Urinary bladder (tissue), 4 donors: Measurements from ENCODE around the gene DDX39A. TPM values are rescaled to one million over a fixed set of nuclear protein-coding genes. Genes with fewer than 3 reads are reported as not detected.

Experiments
- DNase-seq: peaks from one replicate; pipeline ENCODE4 v3.0.0-alpha.2; 2015; ENCODE audit errors: extremely low spot score
- H3K27ac ChIP-seq: one replicate; pipeline ENCODE4 v1.5.1; 2013; ENCODE audit warnings: low read depth, mild to moderate bottlenecking, moderate library complexity
- H3K36me3 ChIP-seq: one replicate; pipeline ENCODE4 v1.6.1; 2013; ENCODE audit warnings: mild to moderate bottlenecking, moderate library complexity; ENCODE audit not compliant: insufficient read depth
- H3K4me1 ChIP-seq: one replicate; pipeline ENCODE4 v1.6.1; 2013; ENCODE audit warnings: mild to moderate bottlenecking, moderate library complexity; ENCODE audit not compliant: insufficient read depth
- H3K4me3 ChIP-seq: one replicate; pipeline ENCODE4 v1.5.1; 2013; ENCODE audit warnings: low read depth, low read length
- WGBS: extraction: QIAGEN DNeasy Blood & Tissue Kit; methylation state at CpG from one replicate; pipeline ENCODE4 v1.1.7; 2013; 5-methylcytosine and 5-hydroxymethylcytosine counted together
- polyA plus RNA-seq: library from polyadenylated mRNA; stranded (reverse); fragments of 200-250 nt; gene quantifications from one replicate; pipeline ENCODE4 v1.2.3, GENCODE V29; 2013
- total RNA-seq: library from RNA; depleted of rRNA; stranded (reverse); fragments of >200 nt; gene quantifications from one replicate; pipeline ENCODE4 v1.2.3, GENCODE V29; 2014
- donor health status: healthy with polysubstance abuse.
- donor health status: healthy.

Gene DDX39A
- total and polyA plus RNA-seq, 2 donors: 24.0 to 52.2 TPM

GRCh38 chr19:14363183-14364097 lies 55.7 kb downstream of the DDX39A start:
- DNase-seq: no peak
- 8% methylated on average over 35 of the region's 35 CpGs for WGBS
- no peaks in the 10 kb centered on the region for H3K36me3 ChIP-seq
- H3K4me3 ChIP-seq: peak overlapping the region; percentile 6
- H3K27ac ChIP-seq: no peak overlapping the region
- H3K4me1 ChIP-seq: no peaks in the 10 kb centered on the region

DNA sequence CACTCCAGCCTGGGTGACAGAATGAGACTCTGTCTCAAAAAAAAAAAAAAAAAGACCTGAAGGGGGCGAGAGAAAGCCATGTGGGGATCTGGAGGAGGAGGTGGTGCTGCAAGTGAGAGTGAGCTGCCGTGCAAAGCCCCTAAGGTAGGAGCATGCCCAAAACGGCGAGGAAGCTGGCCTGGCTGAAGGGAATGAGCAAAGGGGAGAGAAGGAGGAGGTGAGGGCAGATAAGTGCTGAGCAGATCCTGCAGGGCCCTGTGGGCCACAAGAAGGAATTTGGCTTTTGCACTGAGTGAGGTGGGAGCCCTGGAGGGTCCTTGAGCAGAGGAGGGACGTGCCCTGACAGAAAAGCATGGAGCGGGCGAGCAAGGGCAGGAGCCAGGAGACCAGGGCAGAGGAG lies 57.3 kb downstream of the DDX39A start:
- Histone ChIP-seq H3K36me3 (no peaks in the 10 kb centered on the region), H3K27ac (no peak overlapping the region), H3K4me3 (no peak overlapping the region), H3K4me1 (no peaks in the 10 kb centered on the region)
- DNase-seq: no peak
- 56% methylated on average over 7 of the region's 7 CpGs for WGBS

Other genes starting within 250 kb of the DDX39A start
- gene ADGRL1, start 213.2 kb downstream of the DDX39A start, total RNA-seq: 18.0 TPM
- 23.6 TPM for gene ADGRL1, start 213.2 kb downstream of the DDX39A start, polyA plus RNA-seq
- gene ADGRE5, start 37.9 kb downstream of the DDX39A start, total RNA-seq: 12.5 TPM
- 46.1 TPM for gene ADGRE5, start 37.9 kb downstream of the DDX39A start, polyA plus RNA-seq
- gene PKN1, start 14.0 kb upstream of the DDX39A start, total RNA-seq: 39.4 TPM
- 94.5 TPM for gene PKN1, start 14.0 kb upstream of the DDX39A start, polyA plus RNA-seq
- 4.1 TPM for gene PTGER1, start 56.0 kb upstream of the DDX39A start, total RNA-seq
- gene PTGER1, start 56.0 kb upstream of the DDX39A start, polyA plus RNA-seq: 1.6 TPM
- gene GIPC1, start 76.8 kb upstream of the DDX39A start, total RNA-seq: 46.3 TPM
- 98.8 TPM for gene GIPC1, start 76.8 kb upstream of the DDX39A start, polyA plus RNA-seq
- 39.3 TPM for gene DNAJB1, start 99.1 kb upstream of the DDX39A start, total RNA-seq
- gene DNAJB1, start 99.1 kb upstream of the DDX39A start, polyA plus RNA-seq: 86.2 TPM
- 17.6 TPM for gene TECR, start 110.3 kb upstream of the DDX39A start, total RNA-seq
- gene TECR, start 110.3 kb upstream of the DDX39A start, polyA plus RNA-seq: 98.2 TPM
- 113 TPM for gene NDUFB7, start 152.7 kb upstream of the DDX39A start, total RNA-seq
- 505 TPM for gene NDUFB7, start 152.7 kb upstream of the DDX39A start, polyA plus RNA-seq
- 0.21 TPM for gene CLEC17A, start 163.7 kb upstream of the DDX39A start, total RNA-seq
- gene CLEC17A, start 163.7 kb upstream of the DDX39A start, polyA plus RNA-seq: not detected